HepG2 (cell line): Measurements from ENCODE around the gene KAZN. TPM values are rescaled to one million over a fixed set of nuclear protein-coding genes. Genes with fewer than 3 reads are reported as not detected.

ENCODE experiments used
- ATAC-seq: fragments of 200-7000 bp; cut with Tn5 transposase; 3 replicates; pipeline ENCODE4 v1.9.1; 2020; ENCODE audit warnings: mild to moderate bottlenecking, moderate library complexity
- BruUV-seq: library from RNA; stranded (reverse); fragments of 400-500 nt; replicated peaks from 2 replicates; lab custom pipeline; 2021; lab: Mats Ljungman, UMichigan
- CTCF ChIA-PET: fragments of 300-600 bp; formaldehyde crosslinking; extraction: SDS; loops from one replicate; lab custom pipeline; 2021; ENCODE audit warnings: low total read pairs, inconsistent platforms, low intra/inter-chr PET ratio; lab: Yijun Ruan, JAX
- POLR2A ChIA-PET: fragments of 350-600 bp; sonication (Branson Sonifier 250); formaldehyde crosslinking; loops from one replicate; lab custom pipeline; 2020; ENCODE audit warnings: antibody characterized with exemption, inconsistent platforms; lab: Yijun Ruan, JAX
- DNase-seq: peaks from one replicate; pipeline ENCODE4 v3.0.0-alpha.2; 2015; ENCODE audit warnings: low spot score
- FAIRE-seq: peaks from 3 replicates; lab custom pipeline; 2011; peaks lifted over from hg19 to GRCh38; lab: Jason Lieb, UNC
- H2AFZ ChIP-seq: one replicate; pipeline ENCODE4 v1.6.1; 2011; ENCODE audit warnings: low read length, inconsistent platforms
- H3K27ac ChIP-seq: fragments of 300-600 bp; 3 replicates; pipeline ENCODE4 v1.8.0; 2011; ENCODE audit warnings: mixed run types, mild to moderate bottlenecking, mixed read lengths, low read length, inconsistent platforms; ENCODE audit not compliant: insufficient read depth; ENCODE audit errors: extremely low read length
- H3K27me3 ChIP-seq, 2 experiments: fragments of 200-600 bp in 1 of 2; 2 replicates in 1 of 2; 3 replicates in 1 of 2; pipeline versions ENCODE4 v1.6.0 to v1.8.0; 2011; ENCODE audit warnings: low read length in 2 of 2, mild to moderate bottlenecking in 2 of 2, moderate library complexity in 2 of 2, inconsistent platforms in 1 of 2; ENCODE audit not compliant: insufficient read depth in 2 of 2, control insufficient read depth in 1 of 2
- H3K36me3 ChIP-seq, 2 experiments: fragments of 200-600 bp in 1 of 2; replicated peaks in 1 of 2; 2 replicates in 1 of 2; 3 replicates in 1 of 2; pipeline versions ENCODE4 v1.5.1 to v1.8.0; 2011; ENCODE audit warnings: low read length in 2 of 2, inconsistent platforms in 1 of 2; ENCODE audit not compliant: insufficient read depth in 2 of 2, control insufficient read depth in 1 of 2
- H3K4me1 ChIP-seq: 2 replicates; pipeline ENCODE4 v1.5.1; 2012; ENCODE audit warnings: low read length, inconsistent platforms; ENCODE audit not compliant: insufficient read depth
- H3K4me2 ChIP-seq: 2 replicates; pipeline ENCODE4 v1.6.0; 2011; ENCODE audit warnings: low read depth, low read length, inconsistent platforms
- H3K4me3 ChIP-seq, 3 experiments: fragments of 200-600 bp in 1 of 3; sonication (generic), shearing (Covaris generic) in 1 of 3; replicated peaks in 1 of 3; 2 replicates each; pipeline ENCODE4 v1.5.1; 2011 to 2016; ENCODE audit warnings: low read length in 3 of 3, inconsistent platforms in 2 of 3, low read depth in 2 of 3, mild to moderate bottlenecking in 2 of 3, control low read depth in 1 of 3, mixed read lengths in 1 of 3; ENCODE audit not compliant: insufficient read depth in 1 of 3
- H3K79me2 ChIP-seq: one replicate; pipeline ENCODE4 v1.6.1; 2011; ENCODE audit warnings: low read length, inconsistent platforms; ENCODE audit not compliant: insufficient read depth
- H3K9ac ChIP-seq: 2 replicates; pipeline ENCODE4 v1.6.0; 2011; ENCODE audit warnings: mild to moderate bottlenecking, low read depth, low read length, inconsistent platforms; ENCODE audit not compliant: insufficient read depth
- H3K9me3 ChIP-seq: 2 replicates; pipeline ENCODE4 v1.5.1; 2012; ENCODE audit warnings: mild to moderate bottlenecking, low read length
- H4K20me1 ChIP-seq: 2 replicates; pipeline ENCODE4 v1.6.0; 2011; ENCODE audit warnings: inconsistent platforms, mild to moderate bottlenecking, low read length, moderate library complexity; ENCODE audit not compliant: insufficient read depth
- ATF7 ChIP-seq, 2 experiments: fragments of 450-650 bp in 1 of 2; sonication (generic) in 1 of 2; formaldehyde crosslinking in 1 of 2; IDR thresholded peaks; 2 replicates each; pipeline versions ENCODE4 v1.4.0 to v1.6.1; 2016 to 2020; ENCODE audit warnings: antibody characterized with exemption in 1 of 2, mild to moderate bottlenecking in 1 of 2, missing genetic modification reagents in 1 of 2
- KAT2B ChIP-seq: fragments of 150-350 bp; IDR thresholded peaks from 2 replicates; pipeline ENCODE4 v1.6.1; 2014; ENCODE audit warnings: low read depth, low read length, borderline replicate concordance
- PAWR ChIP-seq: sonication (generic); formaldehyde crosslinking; IDR thresholded peaks from 2 replicates; pipeline ENCODE4 v1.4.0; 2020; ENCODE audit warnings: missing genetic modification reagents, mild to moderate bottlenecking, borderline replicate concordance
- PLSCR1 ChIP-seq: sonication (generic); formaldehyde crosslinking; IDR thresholded peaks from 2 replicates; pipeline ENCODE4 v1.5.0; 2020; ENCODE audit warnings: missing genetic modification reagents, mild to moderate bottlenecking, borderline replicate concordance
- RAD21 ChIP-seq: fragments of 450-650 bp; formaldehyde crosslinking; IDR thresholded peaks from 2 replicates; pipeline ENCODE4 v1.5.0; 2020; ENCODE audit warnings: mild to moderate bottlenecking
- TGIF2 ChIP-seq: IDR thresholded peaks from 2 replicates; pipeline ENCODE4 v1.6.1; 2016; ENCODE audit warnings: control low read depth, missing compliant biosample characterization
- ZFP37 ChIP-seq: sonication (generic); formaldehyde crosslinking; IDR thresholded peaks from 2 replicates; pipeline ENCODE4 v1.4.0; 2020; ENCODE audit warnings: missing genetic modification reagents, borderline replicate concordance
- ZNF441 ChIP-seq: sonication (generic); formaldehyde crosslinking; IDR thresholded peaks from 2 replicates; pipeline ENCODE4 v1.7.0; 2021; ENCODE audit warnings: missing genetic modification reagents, borderline replicate concordance
- ZNF710 ChIP-seq: sonication (generic); formaldehyde crosslinking; IDR thresholded peaks from 2 replicates; pipeline ENCODE4 v1.5.0; 2020; ENCODE audit warnings: mild to moderate bottlenecking, missing genetic modification reagents, borderline replicate concordance
- WGBS: methylation state at CpG from one replicate; pipeline ENCODE4 v1.1.6; 2017; ENCODE audit warnings: low lambda C conversion rate; 5-methylcytosine and 5-hydroxymethylcytosine counted together
- in situ Hi-C: cut with HindIII; loops from 2 replicates; pipeline ENCODE4 v1.10.0; 2017; ENCODE audit warnings: low pct_unique_long_range_greater_than_20kb; ENCODE audit not compliant: extremely low pct_ligation_motif_present
- intact Hi-C: fragments of 100-400 bp; cut with micrococcal nuclease; formaldehyde crosslinking; loops from one replicate; pipeline ENCODE4 v1.10.0; 2022; ENCODE audit not compliant: unreplicated experiment
- polyA plus RNA-seq, 8 experiments: library from polyadenylated mRNA; depleted of rRNA in 3 of 8; stranded (reverse) in 7 of 8; unstranded in 1 of 8; fragments of >200 nt; fragmentation: Illumina TruSeq in 4 of 8; extraction: Trizol in 4 of 8; gene quantifications; 2 replicates each; pipeline versions ENCODE4 v1.2.1 to v1.2.3, GENCODE V29; 2011 to 2016; ENCODE audit warnings: low read depth in 4 of 8, missing spikeins in 1 of 8, mixed read lengths in 1 of 8; ENCODE audit not compliant: insufficient read depth in 1 of 8
- total RNA-seq, 5 experiments: library from RNA; depleted of rRNA; stranded (reverse); fragments of >200 nt; fragmentation: Illumina TruSeq; extraction: Trizol; gene quantifications; 2 replicates each; pipeline ENCODE4 v1.2.3, GENCODE V29; 2016; ENCODE audit warnings: low read depth in 1 of 5
- TF ChIP-seq, protein P1 (sequence below): sonication (generic); formaldehyde crosslinking; IDR thresholded peaks from 2 replicates; pipeline ENCODE4 v1.5.1; 2020; ENCODE audit warnings: missing genetic modification reagents, mild to moderate bottlenecking, borderline replicate concordance
- TF ChIP-seq, protein P2 (sequence below): sonication (generic); formaldehyde crosslinking; IDR thresholded peaks from 2 replicates; pipeline ENCODE4 v1.5.0; 2020; ENCODE audit warnings: missing genetic modification reagents

KAZN gene
- total and polyA plus RNA-seq, 2 of the 13 experiments (the other 11 are each of a cell fraction or from before 2014, with no cell fraction given) = 10.4 to 13.5 TPM

DNA sequence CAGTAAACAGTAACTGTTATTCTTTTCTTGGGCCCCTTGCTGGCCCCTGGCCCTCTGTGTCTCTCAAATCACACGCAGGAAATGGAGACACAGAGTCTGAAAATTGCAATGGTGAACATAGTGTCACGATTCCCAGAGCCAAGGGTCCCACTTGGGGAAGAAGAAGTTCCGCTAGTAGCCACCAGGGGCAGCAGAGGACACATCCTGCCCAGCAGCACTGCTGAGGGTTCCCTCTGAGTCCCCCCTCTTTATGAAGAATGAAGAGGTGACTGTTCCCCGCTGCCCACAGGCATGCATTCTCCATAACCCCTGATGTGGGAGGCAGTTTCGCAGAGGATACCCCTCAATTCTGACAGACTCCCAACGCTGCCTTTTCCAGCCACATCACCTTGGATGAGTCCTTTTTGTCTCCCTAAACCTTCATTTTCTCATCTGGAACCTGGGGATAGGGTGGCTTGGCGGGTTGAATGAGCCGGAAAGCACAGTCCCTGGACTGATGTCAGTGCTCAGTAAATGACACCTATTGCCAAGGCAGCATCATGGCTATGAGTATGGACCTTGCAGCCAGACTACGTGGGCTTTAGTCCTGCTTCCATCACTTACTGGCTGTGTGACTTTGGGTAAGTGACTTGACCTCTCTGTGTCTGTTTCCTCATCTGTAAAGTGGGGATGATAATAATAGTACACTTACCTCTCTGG is 317.0 kb downstream of the KAZN start (continued):
- peak; percentile 50 for TF ChIP-seq RAD21 (CRISPR knock-in tag)

- ChIA-PET POLR2A (no interaction called here), CTCF (no interaction called here)
- no peak overlapping the region for H3K4me3 ChIP-seq
- H4K20me1 ChIP-seq = no peaks in the 10 kb centered on the region
- intact Hi-C loops = no loop called here
- no peak for ATAC-seq
- no peak for DNase-seq
- no peaks in the 10 kb centered on the region for H3K36me3 ChIP-seq
- WGBS = 79% methylated on average over 7 of the region's 10 CpGs
- no peak for FAIRE-seq
- no peak overlapping the region for H3K4me2 ChIP-seq
- no peak overlapping the region for H3K9ac ChIP-seq
- H3K27ac ChIP-seq = no peak overlapping the region
- no TSS peak for BruUV-seq
- no peaks in the 10 kb centered on the region; a peak in 3 of 5 replicates for H3K27me3 ChIP-seq
- TF ChIP-seq ZNF441 (CRISPR knock-in tag) (no peak), KAT2B (no peak), PAWR (CRISPR knock-in tag) (no peak), ZFP37 (no peak), ATF7 (IDR thresholded peaks at IDR 0.05) (no peak), ATF7 (CRISPR knock-in tag; IDR thresholded peaks at IDR 0.05) (no peak), ZNF710 (CRISPR knock-in tag) (no peak), PLSCR1 (CRISPR knock-in tag) (no peak), TGIF2 (CRISPR knock-in tag) (no peak)
- TF ChIP-seq, protein P1, sequence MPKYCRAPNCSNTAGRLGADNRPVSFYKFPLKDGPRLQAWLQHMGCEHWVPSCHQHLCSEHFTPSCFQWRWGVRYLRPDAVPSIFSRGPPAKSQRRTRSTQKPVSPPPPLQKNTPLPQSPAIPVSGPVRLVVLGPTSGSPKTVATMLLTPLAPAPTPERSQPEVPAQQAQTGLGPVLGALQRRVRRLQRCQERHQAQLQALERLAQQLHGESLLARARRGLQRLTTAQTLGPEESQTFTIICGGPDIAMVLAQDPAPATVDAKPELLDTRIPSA (CRISPR knock-in tag) = no peak
- TF ChIP-seq, protein P2, sequence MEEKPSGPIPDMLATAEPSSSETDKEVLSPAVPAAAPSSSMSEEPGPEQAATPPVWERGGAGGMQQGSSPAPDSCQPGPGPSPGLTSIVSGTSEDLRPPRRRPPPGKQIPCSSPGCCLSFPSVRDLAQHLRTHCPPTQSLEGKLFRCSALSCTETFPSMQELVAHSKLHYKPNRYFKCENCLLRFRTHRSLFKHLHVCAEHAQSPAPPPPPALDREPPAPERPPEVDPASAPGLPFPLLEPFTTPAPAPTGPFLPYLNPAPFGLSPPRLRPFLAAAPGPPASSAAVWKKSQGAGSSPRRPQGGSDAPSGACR (CRISPR knock-in tag) = no peak
- TF ChIP-seq, all 625 proteins: peak for 0
- H3K4me1 ChIP-seq = peaks cover 52% of the 10 kb centered on the region
- in situ Hi-C loops = loop anchor here (25.0 kb wide), 1 partner anchor 118 kb away; no protein-coding TSS in a partner anchor
- no peaks in the 10 kb centered on the region for H3K79me2 ChIP-seq
- no peak overlapping the region for H2AFZ ChIP-seq
- no peaks in the 10 kb centered on the region for H3K9me3 ChIP-seq
These were observed 320.8 kb downstream of the KAZN start for GRCh38 chr1:14919289-14919688.
